Kidney tubule cell (primary cell): ENCODE data around the gene SH3GL3.
A peak's percentile ranks its signal among the peaks of the same experiment; 100 is the strongest.

Source experiments
- DNase-seq: peaks from one replicate; pipeline ENCODE4 v3.0.0-alpha.2; 2018; ENCODE audit warnings: low spot score

The SH3GL3 gene

DNA sequence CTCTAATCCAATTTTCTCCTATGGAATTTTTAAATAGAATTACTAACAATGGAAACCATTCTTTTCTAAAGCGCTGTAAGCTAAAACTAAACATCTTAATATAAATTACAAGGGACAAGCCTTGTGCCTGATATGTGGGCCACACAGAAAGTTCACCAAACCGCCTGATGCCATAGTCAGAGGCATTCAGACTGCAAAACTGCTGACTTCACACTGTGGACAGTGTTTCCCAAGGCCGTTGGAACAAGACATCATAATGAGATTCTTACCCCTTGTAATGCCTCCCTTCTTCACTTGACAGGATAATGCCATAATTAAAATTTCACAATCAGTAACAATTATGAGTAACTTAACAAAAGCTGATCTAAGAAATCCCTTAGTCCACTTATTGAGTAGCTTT, 14.9 kb downstream of the SH3GL3 start:
- no peak for DNase-seq

- no peak for DNase-seq
Measured at GRCh38 chr15:83462953-83463433, 15.9 kb downstream of the SH3GL3 start.

- DNase-seq = no peak
Measured at GRCh38 chr15:83470887-83471286, 23.7 kb downstream of the SH3GL3 start.

DNA sequence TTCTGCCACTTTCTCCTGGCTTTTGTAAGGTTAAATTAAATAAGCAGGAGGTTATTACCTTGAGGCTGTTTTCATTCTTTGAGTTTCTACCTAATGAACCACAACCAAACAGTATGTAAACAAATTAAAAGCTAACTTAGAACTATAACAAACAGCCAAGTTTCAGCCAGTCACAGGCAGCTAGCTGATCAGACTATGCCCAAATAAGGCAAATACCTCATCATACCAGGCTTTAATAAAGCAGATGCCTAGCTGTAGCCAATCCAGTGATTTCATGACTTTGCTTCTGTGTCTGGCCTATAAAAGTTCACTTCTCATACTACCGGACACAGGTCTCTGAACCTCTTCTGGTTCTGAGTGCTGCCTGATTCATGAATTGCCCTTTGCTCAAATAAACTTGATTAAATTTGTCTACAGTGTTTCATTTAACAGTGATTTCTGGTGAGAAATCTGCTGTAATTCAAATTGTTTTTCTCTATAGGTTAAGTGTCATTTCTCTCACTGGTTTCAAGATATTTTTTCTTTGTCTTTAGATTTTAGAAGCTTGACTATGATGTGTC, 24.2 kb downstream of the SH3GL3 start:
- no peak for DNase-seq

DNA sequence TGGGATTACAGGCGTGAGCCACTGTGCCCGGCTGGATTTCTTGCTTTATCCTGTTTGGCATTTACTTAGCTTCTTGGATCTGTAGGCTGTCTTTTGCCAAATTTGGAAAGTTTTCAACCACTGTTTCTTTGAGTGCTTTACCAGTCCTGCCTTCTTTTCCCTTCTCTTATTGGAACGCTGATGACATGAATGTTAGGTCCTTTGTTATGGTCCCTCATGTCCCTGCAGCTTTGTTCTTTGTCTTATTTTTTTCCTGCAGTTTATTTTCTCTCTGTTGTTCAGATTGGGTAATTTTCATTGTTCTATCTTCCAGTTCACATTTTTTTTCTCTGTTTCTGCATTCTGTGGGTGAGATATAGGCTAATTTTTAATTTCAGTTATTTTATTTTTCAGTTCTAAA, 25.0 kb downstream of the SH3GL3 start:
- DNase-seq = no peak

DNA sequence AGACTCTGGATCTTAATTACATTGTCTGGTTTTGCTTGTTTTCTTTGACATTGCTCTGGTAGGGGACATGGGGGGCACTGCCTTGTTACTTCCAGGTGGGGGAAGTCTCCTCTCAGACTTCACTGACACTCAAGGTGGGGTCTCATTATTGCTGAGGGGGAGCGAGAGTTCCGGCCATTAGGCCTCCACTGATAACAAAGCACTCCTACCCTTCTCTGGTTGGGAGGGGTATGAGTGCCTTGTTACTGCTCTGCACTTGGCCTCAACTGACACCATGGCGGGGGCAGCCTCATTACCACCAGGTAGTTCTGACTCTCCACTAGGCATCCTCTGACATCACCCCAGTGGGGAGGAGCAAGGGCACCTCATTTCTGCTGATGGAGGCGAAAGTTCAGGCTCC, 25.7 kb downstream of the SH3GL3 start:
- DNase-seq = no peak

- DNase-seq = no peak
Measured at GRCh38 chr15:83474578-83474977, 27.4 kb downstream of the SH3GL3 start.

- DNase-seq = peak; percentile 82
Measured at GRCh38 chr15:83475551-83475950, 28.4 kb downstream of the SH3GL3 start.

DNA sequence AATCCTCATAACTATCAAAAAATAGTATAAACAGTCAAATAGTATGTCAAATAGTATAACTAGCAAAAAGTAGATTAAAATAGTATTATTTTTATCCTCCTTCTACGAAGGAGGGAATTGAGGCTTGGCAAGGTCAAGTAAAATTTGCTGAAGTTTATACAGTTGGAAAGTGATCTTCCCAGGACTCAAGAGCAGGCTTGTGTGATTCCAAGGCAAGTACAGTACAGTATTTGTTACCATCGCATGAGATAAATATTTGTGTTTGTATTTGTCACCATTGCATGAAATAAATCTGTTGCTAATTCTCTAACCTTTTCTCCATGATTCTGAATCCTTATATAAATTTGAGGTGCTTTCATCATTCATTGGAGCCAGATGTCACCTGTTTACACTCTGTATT, 28.9 kb downstream of the SH3GL3 start:
- DNase-seq = no peak

DNA sequence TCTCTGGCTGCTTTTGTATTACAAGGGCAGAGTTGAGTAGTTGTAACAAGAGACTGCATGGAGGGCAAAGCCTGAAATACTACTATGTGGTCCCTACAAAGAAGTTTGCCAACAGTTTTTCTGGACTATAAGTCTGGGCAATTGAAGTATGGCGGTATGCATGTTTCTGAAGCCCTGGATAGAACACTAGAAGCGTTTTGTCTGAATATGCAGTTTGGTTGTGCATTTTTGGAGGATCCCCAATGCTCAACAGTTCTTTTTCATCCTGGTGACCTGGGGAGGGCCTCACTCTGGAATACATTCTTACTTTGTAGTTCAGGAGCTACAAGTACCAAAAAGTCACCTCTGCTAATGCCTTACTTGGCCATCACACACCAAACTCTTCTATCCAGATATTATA, 29.6 kb downstream of the SH3GL3 start:
- no peak for DNase-seq

DNA sequence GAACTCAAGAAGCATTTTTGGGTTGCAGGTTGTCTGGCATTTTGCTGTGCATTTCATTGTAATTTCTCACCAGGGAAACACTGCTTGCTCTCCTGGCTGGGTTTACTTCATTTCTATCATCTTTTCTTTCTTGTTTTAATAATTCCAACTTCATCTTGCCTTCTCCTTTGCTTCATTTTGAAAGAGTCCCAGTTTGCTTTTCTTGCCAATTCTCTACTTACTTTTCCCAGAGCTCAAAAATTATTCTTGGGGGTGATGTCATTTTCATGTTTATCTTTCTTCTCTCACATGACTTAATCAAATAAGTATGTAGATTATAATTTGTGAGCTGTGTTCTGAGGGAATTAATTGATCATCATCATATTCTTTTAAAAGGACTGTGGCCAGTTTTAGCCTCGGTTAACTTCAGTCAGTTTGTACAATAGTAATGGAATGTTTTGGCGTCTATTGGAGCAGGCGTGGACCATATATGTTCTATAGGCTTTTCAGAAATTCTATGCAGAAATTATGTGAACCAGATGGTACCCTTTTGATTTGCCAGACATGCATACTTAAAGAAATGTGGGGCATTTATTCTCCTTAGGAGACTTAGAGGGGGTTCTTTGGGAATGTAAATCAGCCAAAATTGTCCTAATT, 30.1 kb downstream of the SH3GL3 start:
- no peak for DNase-seq

- no peak for DNase-seq
Measured at GRCh38 chr15:83477808-83478537, 30.8 kb downstream of the SH3GL3 start.

- DNase-seq = no peak
Measured at GRCh38 chr15:83483612-83484011, 36.5 kb downstream of the SH3GL3 start.

DNA sequence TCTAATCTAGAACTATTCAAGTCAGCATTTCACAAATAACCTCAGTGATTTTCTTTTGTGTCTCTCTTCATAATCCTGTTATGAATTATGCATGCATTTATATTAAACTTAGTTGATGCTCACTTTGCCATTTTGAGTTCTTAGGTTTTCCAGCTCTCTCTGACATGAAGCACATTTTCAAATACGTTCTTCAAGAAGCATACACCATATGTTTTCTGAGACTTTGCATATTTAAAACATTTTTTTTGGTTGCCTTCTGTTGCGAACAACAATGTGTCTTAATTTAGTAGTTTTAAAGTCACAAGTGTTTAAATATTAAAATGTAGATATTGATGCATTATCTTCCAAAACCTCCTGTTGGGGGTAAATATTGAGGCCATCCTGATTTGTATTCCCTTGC, 37.5 kb downstream of the SH3GL3 start:
- DNase-seq = no peak

- no peak for DNase-seq
Measured at GRCh38 chr15:83486363-83486762, 39.2 kb downstream of the SH3GL3 start.

- no peak for DNase-seq
Measured at GRCh38 chr15:83487519-83487918, 40.4 kb downstream of the SH3GL3 start.

GRCh38 chr15:83489690-83490089, 42.5 kb downstream of the SH3GL3 start:
- DNase-seq = no peak

GRCh38 chr15:83491486-83491885, 44.3 kb downstream of the SH3GL3 start:
- DNase-seq = no peak

- DNase-seq = no peak
Measured at GRCh38 chr15:83496766-83497165, 49.6 kb downstream of the SH3GL3 start.

DNA sequence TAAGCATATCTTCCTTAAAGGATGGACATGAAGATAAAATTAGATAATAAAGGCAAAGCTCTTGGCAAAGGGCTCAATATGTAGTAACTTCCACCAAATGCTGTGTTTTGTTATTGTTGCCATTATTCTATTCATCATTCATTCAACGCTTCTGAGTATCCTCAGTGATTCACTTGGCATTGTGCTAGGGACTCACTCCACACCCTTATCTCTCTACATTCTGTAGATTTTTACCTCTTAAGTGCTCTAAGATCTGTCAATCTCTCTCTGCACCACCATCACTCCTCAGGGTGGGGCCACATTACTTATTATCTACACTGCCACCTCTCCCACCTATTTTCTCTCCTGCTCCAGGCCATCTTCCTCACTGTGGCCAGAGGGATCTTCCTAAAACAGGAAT, 51.2 kb downstream of the SH3GL3 start:
- no peak for DNase-seq

DNA sequence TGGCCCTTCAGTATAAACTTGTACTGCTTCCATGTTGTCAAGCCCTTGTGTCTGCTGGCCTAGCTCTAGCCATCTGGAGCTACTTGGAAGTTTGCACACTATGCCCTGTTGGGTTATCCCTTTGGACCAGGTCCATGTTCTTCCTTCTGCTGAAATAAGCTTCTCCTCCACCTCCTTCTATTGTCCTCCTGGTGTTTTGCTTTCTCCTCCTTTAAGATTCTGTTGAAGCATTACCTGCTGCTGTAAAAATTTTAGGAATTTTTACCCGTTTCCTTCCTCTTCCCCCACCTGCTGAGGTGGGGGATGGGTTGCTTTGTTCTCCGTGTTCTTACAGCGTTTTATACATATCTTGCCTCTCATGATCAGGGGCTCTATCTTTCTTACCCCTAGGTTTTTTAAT, 51.7 kb downstream of the SH3GL3 start:
- DNase-seq = peak; percentile 55

DNA sequence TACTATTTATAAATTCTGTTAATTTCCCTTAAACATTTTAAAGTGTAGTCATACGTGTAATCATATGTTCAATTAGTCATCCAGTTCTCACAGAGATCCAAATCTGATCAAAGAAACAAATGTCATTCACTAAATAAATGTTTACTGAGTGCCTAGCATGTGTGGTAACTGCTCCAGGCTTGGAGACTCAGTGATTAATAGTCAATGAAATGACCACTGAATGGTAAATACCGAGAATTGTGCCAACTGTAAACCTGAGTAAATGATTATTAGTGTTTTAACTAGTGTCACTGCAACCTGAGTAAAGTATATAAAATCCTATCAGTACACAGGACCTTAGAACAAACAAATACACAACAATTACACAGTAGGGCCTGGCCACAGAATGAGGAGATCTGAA, 52.3 kb downstream of the SH3GL3 start:
- peak; percentile 49 for DNase-seq

DNA sequence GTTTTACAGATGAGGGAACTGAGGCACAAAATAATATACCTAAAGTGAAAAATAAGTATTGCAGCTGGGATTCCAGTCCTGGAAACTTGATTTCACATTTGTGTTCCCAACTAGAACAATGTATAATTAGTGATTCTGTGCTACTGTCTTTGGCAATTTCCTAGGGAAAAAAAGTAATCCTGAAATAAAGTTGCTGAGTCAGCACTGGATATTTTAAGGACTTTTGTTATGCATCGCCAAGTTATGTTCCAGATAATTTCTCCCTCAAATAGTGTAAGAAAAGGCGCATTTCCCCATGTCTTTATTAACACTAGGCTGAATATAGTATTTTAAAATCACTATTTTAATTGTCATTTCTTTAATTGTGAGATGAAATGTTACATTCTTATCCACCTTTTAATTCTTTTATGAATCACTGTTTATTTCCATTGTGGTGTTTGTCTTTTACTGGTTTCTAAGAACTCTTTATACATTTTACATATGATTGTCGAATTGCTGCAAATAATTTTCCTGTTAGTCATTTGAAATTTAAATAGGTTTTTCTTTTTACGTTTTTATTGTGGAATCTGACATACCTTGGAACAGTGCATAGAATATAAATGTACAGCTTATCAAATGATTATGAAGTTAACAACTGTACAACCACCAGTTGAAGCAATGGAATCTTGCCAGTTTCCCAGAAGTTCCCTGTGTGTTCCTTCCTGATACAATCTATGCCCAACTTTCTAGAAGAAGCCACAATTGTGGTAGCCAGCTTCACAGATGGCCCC, 56.6 kb downstream of the SH3GL3 start:
- no peak for DNase-seq
